NCI-H82 treated with DMSO at 0.1 percent for 48 hours (cell line): ENCODE data around the gene TCEAL5.
"Not testable (repeated sequence)": the region's sequence is repeated elsewhere in the genome, so short reads cannot be mapped to it uniquely, and the experiment has no call there.

ENCODE experiments used
- DNase-seq: peaks from one replicate; lab custom pipeline; 2025; ENCODE audit not compliant: unreplicated experiment; lab: John Stamatoyannopoulos, UW

Gene TCEAL5

GRCh38 chrX:103276581-103277002 is at the start of gene TCEAL5:
Gene TCEAL5 (minus strand): TSS chrX:103276750. CDS start chrX:103274563, 2,187 bp downstream.
- DNase-seq, result no peak

- DNase-seq, result no peak
These were observed 34.8 kb upstream of the TCEAL5 start for GRCh38 chrX:103311399-103311780.

- DNase-seq, result peak; percentile 54
These were observed 34.2 kb upstream of the TCEAL5 start, which contains the start of gene BEX2 for GRCh38 chrX:103310555-103311398. Gene BEX2 (minus strand): TSS chrX:103310990. CDS start chrX:103309976, 1,014 bp downstream.

- no peak for DNase-seq
These were observed 33.5 kb upstream of the TCEAL5 start for GRCh38 chrX:103309860-103310554.

GRCh38 chrX:103305666-103306065 is 29.1 kb upstream of the TCEAL5 start:
- not testable (repeated sequence) for DNase-seq

- DNase-seq, result no peak
These were observed 28.2 kb upstream of the TCEAL5 start for GRCh38 chrX:103304705-103305104.

- no peak for DNase-seq
These were observed 16.6 kb upstream of the TCEAL5 start for GRCh38 chrX:103293118-103293517.

- DNase-seq, result no peak
These were observed 3.1 kb upstream of the TCEAL5 start for GRCh38 chrX:103279624-103280023.

GRCh38 chrX:103275947-103276567 is 493 bp downstream of the TCEAL5 start:
- DNase-seq, result no peak

- DNase-seq, result no peak
These were observed 2.3 kb downstream of the TCEAL5 start for GRCh38 chrX:103274284-103274683.

GRCh38 chrX:103258275-103258674 is 18.3 kb downstream of the TCEAL5 start:
- no peak for DNase-seq

GRCh38 chrX:103256651-103257050 is 19.9 kb downstream of the TCEAL5 start:
- no peak for DNase-seq

GRCh38 chrX:103254921-103255493 is 21.5 kb downstream of the TCEAL5 start, which contains the start of gene TCEAL8:
Gene TCEAL8 (minus strand): TSS chrX:103255155. CDS start chrX:103253979, 1,176 bp downstream.
- peak; percentile 59 for DNase-seq

- peak; percentile 50 for DNase-seq
These were observed 22.3 kb downstream of the TCEAL5 start for GRCh38 chrX:103254171-103254824.

- no peak for DNase-seq
These were observed 22.9 kb downstream of the TCEAL5 start for GRCh38 chrX:103253608-103254007.

- no peak for DNase-seq
These were observed 25.6 kb downstream of the TCEAL5 start for GRCh38 chrX:103250977-103251376.

- DNase-seq, result no peak
These were observed 26.7 kb downstream of the TCEAL5 start for GRCh38 chrX:103249805-103250204.

GRCh38 chrX:103248553-103248952 is 28.0 kb downstream of the TCEAL5 start:
- DNase-seq, result no peak

GRCh38 chrX:103240155-103240554 is 36.4 kb downstream of the TCEAL5 start:
- no peak for DNase-seq

- DNase-seq, result no peak
These were observed 40.3 kb downstream of the TCEAL5 start for GRCh38 chrX:103236296-103236695.

GRCh38 chrX:103235608-103236007 is 40.9 kb downstream of the TCEAL5 start:
- DNase-seq, result not testable (repeated sequence)
